ENCODE data around the gene UVRAG.

DNA sequence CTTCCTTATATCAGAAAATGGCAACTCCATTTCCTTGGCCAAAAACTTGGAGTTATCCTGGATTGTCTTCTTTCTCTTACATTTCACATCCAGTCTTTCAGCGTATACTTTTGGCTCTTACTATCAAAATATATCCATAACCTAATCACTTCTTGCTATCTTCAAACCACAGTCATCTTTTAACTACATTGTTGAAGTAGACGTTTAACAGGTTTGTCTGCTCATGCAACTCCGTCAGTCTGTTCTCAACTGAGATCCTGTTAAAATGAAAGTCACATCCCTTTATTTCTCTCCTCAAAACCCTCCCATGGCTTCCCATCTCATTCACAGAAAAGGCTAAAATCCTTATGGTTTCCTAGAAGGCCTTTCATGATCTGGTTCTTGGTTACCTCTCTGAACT is 41.9 kb downstream of the UVRAG start:
- TF ChIP-seq, protein P1, sequence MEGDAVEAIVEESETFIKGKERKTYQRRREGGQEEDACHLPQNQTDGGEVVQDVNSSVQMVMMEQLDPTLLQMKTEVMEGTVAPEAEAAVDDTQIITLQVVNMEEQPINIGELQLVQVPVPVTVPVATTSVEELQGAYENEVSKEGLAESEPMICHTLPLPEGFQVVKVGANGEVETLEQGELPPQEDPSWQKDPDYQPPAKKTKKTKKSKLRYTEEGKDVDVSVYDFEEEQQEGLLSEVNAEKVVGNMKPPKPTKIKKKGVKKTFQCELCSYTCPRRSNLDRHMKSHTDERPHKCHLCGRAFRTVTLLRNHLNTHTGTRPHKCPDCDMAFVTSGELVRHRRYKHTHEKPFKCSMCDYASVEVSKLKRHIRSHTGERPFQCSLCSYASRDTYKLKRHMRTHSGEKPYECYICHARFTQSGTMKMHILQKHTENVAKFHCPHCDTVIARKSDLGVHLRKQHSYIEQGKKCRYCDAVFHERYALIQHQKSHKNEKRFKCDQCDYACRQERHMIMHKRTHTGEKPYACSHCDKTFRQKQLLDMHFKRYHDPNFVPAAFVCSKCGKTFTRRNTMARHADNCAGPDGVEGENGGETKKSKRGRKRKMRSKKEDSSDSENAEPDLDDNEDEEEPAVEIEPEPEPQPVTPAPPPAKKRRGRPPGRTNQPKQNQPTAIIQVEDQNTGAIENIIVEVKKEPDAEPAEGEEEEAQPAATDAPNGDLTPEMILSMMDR (IDR thresholded peaks at IDR 0.05): no peak
- TF ChIP-seq EZH2 (IDR thresholded peaks at IDR 0.05; ENCODE audit: borderline replicate concordance, insufficient read depth, low read depth, low read length, poor library complexity, severe bottlenecking): no peak
